ENCODE results near the gene NONO.
"Not testable (repeated sequence)": the region's sequence is repeated elsewhere in the genome, so short reads cannot be mapped to it uniquely, and the experiment has no call there.

Gene NONO

GRCh38 chrX:71304561-71304960 lies 21.1 kb downstream of the NONO start:
- Mint-ChIP-seq H3K4me1 (ENCODE audit: low read depth) (peaks cover 24% of the 10 kb centered on the region), H3K27ac (no peak overlapping the region), H3K27me3 (no peaks in the 10 kb centered on the region), H3K36me3 (ENCODE audit: low read depth) (peaks cover 50% of the 10 kb centered on the region), H3K4me3 (no peak overlapping the region), H3K9me3 (no peaks in the 10 kb centered on the region)

- Mint-ChIP-seq H3K27ac (no peak overlapping the region), H3K36me3 (ENCODE audit: low read depth) (peaks cover 15% of the 10 kb centered on the region), H3K9me3 (no peaks in the 10 kb centered on the region), H3K4me3 (no peak overlapping the region), H3K27me3 (no peaks in the 10 kb centered on the region), H3K4me1 (ENCODE audit: low read depth) (no peaks in the 10 kb centered on the region)
Measured at GRCh38 chrX:71315917-71316316, 32.5 kb downstream of the NONO start.

- not testable (repeated sequence) for H3K27me3 Mint-ChIP-seq; H3K9me3 Mint-ChIP-seq; H3K27ac Mint-ChIP-seq; H3K4me1 Mint-ChIP-seq (ENCODE audit: low read depth); H3K4me3 Mint-ChIP-seq
- H3K36me3 Mint-ChIP-seq (ENCODE audit: low read depth), result peaks cover 13% of the 10 kb centered on the region
Measured at GRCh38 chrX:71316959-71317358, 33.5 kb downstream of the NONO start.

GRCh38 chrX:71320126-71320525 lies 36.7 kb downstream of the NONO start:
- H3K4me1 Mint-ChIP-seq (ENCODE audit: low read depth), result no peaks in the 10 kb centered on the region
- H3K36me3 Mint-ChIP-seq (ENCODE audit: low read depth), result peaks cover 17% of the 10 kb centered on the region
- no peaks in the 10 kb centered on the region for H3K9me3 Mint-ChIP-seq
- H3K27me3 Mint-ChIP-seq, result no peaks in the 10 kb centered on the region
- no peak overlapping the region for H3K27ac Mint-ChIP-seq
- no peak overlapping the region for H3K4me3 Mint-ChIP-seq

- Mint-ChIP-seq H3K9me3 (no peaks in the 10 kb centered on the region), H3K27me3 (no peaks in the 10 kb centered on the region), H3K4me3 (no peak overlapping the region), H3K4me1 (ENCODE audit: low read depth) (no peaks in the 10 kb centered on the region), H3K36me3 (ENCODE audit: low read depth) (peaks cover 11% of the 10 kb centered on the region), H3K27ac (no peak overlapping the region)
Measured at GRCh38 chrX:71321731-71322130, 38.3 kb downstream of the NONO start.

- not testable (repeated sequence) for H3K4me1 Mint-ChIP-seq (ENCODE audit: low read depth); H3K27ac Mint-ChIP-seq; H3K9me3 Mint-ChIP-seq; H3K4me3 Mint-ChIP-seq; H3K27me3 Mint-ChIP-seq
- H3K36me3 Mint-ChIP-seq (ENCODE audit: low read depth), result peaks cover 19% of the 10 kb centered on the region
Measured at GRCh38 chrX:71324452-71324851, 41.0 kb downstream of the NONO start.

- Mint-ChIP-seq H3K27ac (no peak overlapping the region), H3K27me3 (no peaks in the 10 kb centered on the region), H3K4me1 (ENCODE audit: low read depth) (no peaks in the 10 kb centered on the region), H3K36me3 (ENCODE audit: low read depth) (peaks cover 19% of the 10 kb centered on the region), H3K4me3 (no peak overlapping the region), H3K9me3 (no peaks in the 10 kb centered on the region)
Measured at GRCh38 chrX:71326394-71326793, 43.0 kb downstream of the NONO start.

GRCh38 chrX:71349151-71349665 lies 65.8 kb downstream of the NONO start:
- not testable (repeated sequence) for H3K4me3 Mint-ChIP-seq; H3K9me3 Mint-ChIP-seq; H3K27ac Mint-ChIP-seq; H3K36me3 Mint-ChIP-seq (ENCODE audit: low read depth); H3K27me3 Mint-ChIP-seq; H3K4me1 Mint-ChIP-seq (ENCODE audit: low read depth)

GRCh38 chrX:71349867-71350266 lies 66.4 kb downstream of the NONO start:
- H3K9me3 Mint-ChIP-seq; H3K4me1 Mint-ChIP-seq (ENCODE audit: low read depth); H3K27ac Mint-ChIP-seq; H3K27me3 Mint-ChIP-seq; H3K4me3 Mint-ChIP-seq; H3K36me3 Mint-ChIP-seq (ENCODE audit: low read depth): not testable (repeated sequence)
